ENCODE measurements around the gene BAIAP2.

DNA sequence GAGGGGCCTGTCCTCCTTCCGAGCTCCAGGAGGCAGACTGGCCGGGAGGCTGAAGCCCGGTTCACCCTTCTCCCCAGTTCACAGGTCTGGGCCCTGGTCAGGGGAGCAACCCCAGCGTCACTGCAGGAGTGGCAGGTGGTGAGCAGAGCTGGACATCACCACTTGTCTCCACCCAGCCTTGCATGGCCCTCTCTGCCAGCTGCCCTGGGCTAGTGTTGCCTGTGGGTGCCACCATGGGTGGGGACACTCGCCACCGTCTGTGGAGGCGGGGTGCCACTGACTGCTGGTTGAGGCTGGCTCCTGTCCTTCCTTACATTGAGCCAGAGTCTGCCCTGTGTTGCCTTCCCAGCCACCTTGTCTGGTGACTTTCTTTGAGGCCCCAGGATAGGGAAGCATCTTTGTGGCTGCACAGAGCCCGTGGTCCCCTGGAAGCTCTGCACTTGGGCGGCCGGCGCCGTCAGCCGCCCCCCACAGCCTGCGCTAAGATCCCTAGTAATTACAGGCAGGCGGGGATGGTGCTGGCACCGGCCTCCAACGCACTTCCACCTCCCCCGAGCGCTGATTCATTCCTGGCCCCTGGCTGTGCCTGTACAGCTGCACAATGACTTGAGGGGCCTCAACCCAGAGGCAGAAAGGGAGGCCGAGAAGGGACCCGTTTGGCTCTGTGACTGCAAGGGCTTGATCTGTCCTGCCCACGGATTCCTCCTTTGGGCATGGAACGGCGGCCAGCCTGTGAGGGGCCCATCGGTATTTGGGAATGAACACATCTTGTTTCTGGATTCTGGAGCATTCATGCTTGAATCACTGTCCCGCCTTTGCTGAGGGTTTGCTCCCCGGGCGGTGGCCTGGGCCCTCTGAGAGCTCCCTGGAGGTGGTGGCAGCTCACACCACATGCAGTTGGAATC lies 5.2 kb downstream of the BAIAP2 start:
- no peak for TF ChIP-seq EZH2 (IDR thresholded peaks at IDR 0.05; ENCODE audit: borderline replicate concordance, control insufficient read depth, low read depth, low read length)
- TF ChIP-seq, protein P1, sequence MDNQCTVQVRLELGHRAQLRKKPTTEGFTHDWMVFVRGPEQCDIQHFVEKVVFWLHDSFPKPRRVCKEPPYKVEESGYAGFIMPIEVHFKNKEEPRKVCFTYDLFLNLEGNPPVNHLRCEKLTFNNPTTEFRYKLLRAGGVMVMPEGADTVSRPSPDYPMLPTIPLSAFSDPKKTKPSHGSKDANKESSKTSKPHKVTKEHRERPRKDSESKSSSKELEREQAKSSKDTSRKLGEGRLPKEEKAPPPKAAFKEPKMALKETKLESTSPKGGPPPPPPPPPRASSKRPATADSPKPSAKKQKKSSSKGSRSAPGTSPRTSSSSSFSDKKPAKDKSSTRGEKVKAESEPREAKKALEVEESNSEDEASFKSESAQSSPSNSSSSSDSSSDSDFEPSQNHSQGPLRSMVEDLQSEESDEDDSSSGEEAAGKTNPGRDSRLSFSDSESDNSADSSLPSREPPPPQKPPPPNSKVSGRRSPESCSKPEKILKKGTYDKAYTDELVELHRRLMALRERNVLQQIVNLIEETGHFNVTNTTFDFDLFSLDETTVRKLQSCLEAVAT (IDR thresholded peaks at IDR 0.05), result no peak
- no peak for TF ChIP-seq MXI1 (IDR thresholded peaks at IDR 0.05; ENCODE audit: low read depth, low read length)
- TF ChIP-seq, protein P2, sequence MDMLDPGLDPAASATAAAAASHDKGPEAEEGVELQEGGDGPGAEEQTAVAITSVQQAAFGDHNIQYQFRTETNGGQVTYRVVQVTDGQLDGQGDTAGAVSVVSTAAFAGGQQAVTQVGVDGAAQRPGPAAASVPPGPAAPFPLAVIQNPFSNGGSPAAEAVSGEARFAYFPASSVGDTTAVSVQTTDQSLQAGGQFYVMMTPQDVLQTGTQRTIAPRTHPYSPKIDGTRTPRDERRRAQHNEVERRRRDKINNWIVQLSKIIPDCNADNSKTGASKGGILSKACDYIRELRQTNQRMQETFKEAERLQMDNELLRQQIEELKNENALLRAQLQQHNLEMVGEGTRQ (IDR thresholded peaks at IDR 0.05; ENCODE audit: borderline replicate concordance, low read depth, low read length), result no peak
